T-cell (primary cell): ENCODE data around the gene GCAT. TPM values are rescaled to one million over a fixed set of nuclear protein-coding genes. Genes with fewer than 3 reads are reported as not detected.

ENCODE experiments used
- total RNA-seq, 35 experiments: library from RNA in 6 of 35; stranded (reverse) in 6 of 35; fragments of 120-200 nt in 1 of 35; gene quantifications; one replicate each; pipeline versions ENCODE4 v1.2.1 to v1.2.4 and lab custom pipeline; 2013 to 2026

Gene GCAT
- total RNA-seq, 5 donors from 2014 or later (not counting 1 experiment from before 2014, with no cell fraction given) = 1.2 to 3.5 (median 2.3) TPM

Other genes starting within 250 kb of the GCAT start
- gene CDC42EP1, start 247.5 kb upstream of the GCAT start, total RNA-seq = under 1 TPM in 3 of 5 donors, not detected in 2; 0.47 to 0.73 (median 0.62) TPM
- 1 to 10 TPM in 1 of 5 donors, under 1 TPM in 1, not detected in 3; 0.63 to 1.4 TPM for gene LGALS2, start 227.8 kb upstream of the GCAT start, total RNA-seq
- gene GGA1, start 199.1 kb upstream of the GCAT start, total RNA-seq = 100 to 1,000 TPM in 2 of 5 donors, 10 to 100 TPM in 3; 83.8 to 105 (median 97.7) TPM
- 100 to 1,000 TPM in 1 of 5 donors, 10 to 100 TPM in 4; 91.3 to 111 (median 93.6) TPM for gene SH3BP1, start 168.3 kb upstream of the GCAT start, total RNA-seq
- gene PDXP, start 149.2 kb upstream of the GCAT start, total RNA-seq = 10 to 100 TPM in 3 of 5 donors, 1 to 10 TPM in 2; 3.1 to 11.3 (median 10.7) TPM
- 100 to 1,000 TPM in 2 of 5 donors, 10 to 100 TPM in 3; 39.5 to 206 (median 99.2) TPM for gene LGALS1, start 132.3 kb upstream of the GCAT start, total RNA-seq
- gene NOL12, start 121.6 kb upstream of the GCAT start, total RNA-seq = 10 to 100 TPM; 29.2 to 52.4 (median 47.5) TPM
- gene TRIOBP, start 110.9 kb upstream of the GCAT start, total RNA-seq = 10 to 100 TPM; 14.5 to 36.8 (median 31.1) TPM
- gene GALR3, start 15.4 kb downstream of the GCAT start, total RNA-seq = not detected
- 10 to 100 TPM; 19.9 to 29.7 (median 25.9) TPM for gene ANKRD54, start 36.4 kb downstream of the GCAT start, total RNA-seq
- 100 to 1,000 TPM; 428 to 516 (median 483) TPM for gene EIF3L, start 41.5 kb downstream of the GCAT start, total RNA-seq
- gene MICALL1, start 98.4 kb downstream of the GCAT start, total RNA-seq = 10 to 100 TPM; 23.6 to 39.0 (median 34.3) TPM
- gene C22orf23, start 145.7 kb downstream of the GCAT start, total RNA-seq = not detected
- 10 to 100 TPM; 31.4 to 54.5 (median 49.4) TPM for gene POLR2F, start 145.8 kb downstream of the GCAT start, total RNA-seq
- not detected for gene SOX10, start 176.6 kb downstream of the GCAT start, total RNA-seq
- gene PICK1, start 249.5 kb downstream of the GCAT start, total RNA-seq = 10 to 100 TPM; 26.4 to 32.0 (median 27.7) TPM